Activated CD4-positive, alpha-beta T cell treated with anti-CD3 and anti-CD28 coated beads, Interleukin-2, amount 50 U/mL, for 16 hours (primary cell): ENCODE data around the gene ANKMY1.

Experiments used
- DNase-seq: peaks from one replicate; pipeline ENCODE4 v3.0.0-alpha.2; 2020

The ANKMY1 gene

DNA sequence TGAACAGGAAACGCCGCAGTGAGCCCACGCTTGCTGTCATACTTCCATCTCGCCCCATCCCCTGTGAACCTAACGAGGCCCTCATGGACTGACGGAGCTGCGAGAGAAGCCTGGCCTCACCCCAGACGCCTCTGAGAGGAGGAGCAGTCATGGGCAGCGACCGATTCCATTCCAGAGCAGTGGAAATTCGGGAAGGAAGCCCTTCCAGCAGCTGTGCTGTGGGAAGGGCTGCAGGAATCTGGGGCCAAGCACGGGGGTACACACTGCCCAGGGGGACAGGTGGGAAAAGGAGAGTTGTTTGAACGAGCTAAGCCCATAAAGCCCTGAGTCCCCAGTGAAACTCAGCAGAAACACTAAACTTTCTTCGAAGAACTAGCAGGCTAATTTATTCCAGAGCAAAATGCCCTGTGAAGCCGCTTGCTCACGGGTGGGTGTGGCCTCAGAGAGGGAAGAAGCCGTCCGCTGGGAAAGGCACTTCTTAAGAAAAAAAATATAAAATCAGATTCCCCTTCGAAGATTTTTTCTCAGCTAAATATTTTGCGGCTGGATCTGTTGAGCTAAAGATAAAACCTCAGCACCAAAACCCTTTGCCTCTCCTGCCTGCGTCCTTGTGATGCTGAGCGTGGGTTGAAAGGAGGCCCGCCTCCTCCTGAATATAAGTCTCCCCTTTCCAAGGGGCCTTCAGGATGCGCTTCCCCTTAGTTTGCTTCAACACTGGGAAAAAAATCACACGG is 38.2 kb downstream of the ANKMY1 start:
- no peak for DNase-seq

DNA sequence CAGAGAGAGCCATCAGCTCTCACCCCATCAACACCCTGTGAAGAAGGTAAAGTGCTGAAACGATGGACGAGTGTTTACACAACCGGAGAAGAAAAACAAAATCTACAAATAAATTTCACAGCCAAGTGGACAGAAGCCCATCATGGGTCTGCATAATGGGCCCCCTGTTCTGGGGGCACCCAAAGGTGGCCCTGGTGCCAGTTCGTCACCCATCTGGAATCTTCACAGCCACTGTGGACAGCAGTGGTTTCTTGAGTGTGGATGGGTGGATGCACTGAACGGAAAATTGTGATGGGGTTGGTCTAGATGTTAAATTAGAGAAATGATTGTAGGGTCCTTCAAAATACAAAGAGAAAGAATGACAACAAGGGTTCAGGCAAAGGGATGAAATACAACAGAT is 38.8 kb downstream of the ANKMY1 start:
- no peak for DNase-seq

DNA sequence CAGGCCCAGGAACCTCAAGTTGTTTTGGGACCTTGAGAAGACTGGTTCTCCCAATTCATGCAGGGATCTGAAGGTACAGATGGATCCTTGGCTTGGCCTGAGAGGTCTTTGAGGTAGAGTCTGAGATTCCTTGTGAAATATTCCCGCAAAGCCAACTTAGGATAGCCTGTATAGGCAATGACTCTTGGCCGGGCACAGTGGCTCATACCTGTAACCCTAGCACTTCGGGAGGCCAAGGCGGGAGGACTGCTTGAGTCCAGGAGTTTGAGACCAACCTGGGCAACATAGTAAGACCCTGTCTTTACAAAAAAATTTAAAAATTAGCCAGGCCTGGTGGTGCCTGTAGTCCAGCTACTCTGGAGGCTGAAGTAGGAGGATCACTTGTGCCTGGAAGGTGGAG is 40.4 kb downstream of the ANKMY1 start:
- no peak for DNase-seq

DNA sequence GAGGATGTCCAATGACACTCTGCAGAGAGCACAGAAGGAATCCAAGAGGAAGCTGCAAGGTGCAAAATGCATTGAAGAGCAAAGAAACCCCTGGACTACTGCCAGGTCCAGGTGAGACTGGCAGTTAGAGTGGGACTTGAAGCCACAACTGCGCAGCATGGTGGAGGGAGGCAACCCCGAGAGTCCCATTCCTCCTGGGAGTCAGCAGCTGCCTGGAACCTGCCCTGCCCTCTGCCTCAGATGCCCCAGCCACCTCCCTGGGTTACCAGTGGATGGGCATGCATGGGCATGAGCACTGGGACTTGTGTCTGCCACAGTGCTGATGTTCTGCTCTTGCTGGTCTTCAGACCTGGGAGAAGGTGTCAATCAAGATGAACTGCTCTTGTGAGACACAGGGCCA is 43.2 kb downstream of the ANKMY1 start:
- no peak for DNase-seq

DNA sequence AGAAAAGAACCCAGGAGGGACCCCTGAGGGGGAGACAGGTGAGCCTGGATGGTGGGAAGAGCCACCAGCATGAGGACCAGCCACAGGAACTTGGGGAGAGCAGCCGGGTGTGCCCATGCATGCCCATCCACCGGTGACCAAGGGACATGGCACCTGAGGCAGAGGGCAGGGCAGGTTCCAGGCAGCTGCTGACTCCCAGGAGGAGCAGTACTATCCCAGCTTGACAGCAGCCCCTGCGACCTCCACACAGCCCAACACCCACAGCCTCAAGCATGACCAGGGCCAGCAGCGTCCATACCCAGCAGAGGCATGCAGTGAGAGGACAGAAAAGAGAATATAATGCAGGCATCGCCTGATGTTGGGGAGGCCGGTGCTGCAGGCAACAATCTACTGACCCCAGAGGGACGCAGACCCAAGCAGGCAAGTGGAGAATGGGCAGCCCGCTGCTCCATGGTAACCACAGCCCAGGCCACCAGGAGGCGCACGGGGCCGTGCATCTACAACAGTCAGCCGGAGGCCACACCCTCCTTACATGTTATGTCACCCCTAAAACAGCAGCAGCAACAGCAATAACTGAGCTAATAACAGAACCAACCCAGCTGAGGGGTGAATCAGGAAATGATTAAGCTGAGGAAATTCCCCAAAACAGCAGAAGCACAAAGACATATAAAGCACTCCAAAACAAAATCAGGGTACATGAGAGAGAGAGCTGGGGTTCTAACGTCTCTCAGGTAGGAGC is 44.1 kb downstream of the ANKMY1 start:
- peak; percentile 89 for DNase-seq

DNA sequence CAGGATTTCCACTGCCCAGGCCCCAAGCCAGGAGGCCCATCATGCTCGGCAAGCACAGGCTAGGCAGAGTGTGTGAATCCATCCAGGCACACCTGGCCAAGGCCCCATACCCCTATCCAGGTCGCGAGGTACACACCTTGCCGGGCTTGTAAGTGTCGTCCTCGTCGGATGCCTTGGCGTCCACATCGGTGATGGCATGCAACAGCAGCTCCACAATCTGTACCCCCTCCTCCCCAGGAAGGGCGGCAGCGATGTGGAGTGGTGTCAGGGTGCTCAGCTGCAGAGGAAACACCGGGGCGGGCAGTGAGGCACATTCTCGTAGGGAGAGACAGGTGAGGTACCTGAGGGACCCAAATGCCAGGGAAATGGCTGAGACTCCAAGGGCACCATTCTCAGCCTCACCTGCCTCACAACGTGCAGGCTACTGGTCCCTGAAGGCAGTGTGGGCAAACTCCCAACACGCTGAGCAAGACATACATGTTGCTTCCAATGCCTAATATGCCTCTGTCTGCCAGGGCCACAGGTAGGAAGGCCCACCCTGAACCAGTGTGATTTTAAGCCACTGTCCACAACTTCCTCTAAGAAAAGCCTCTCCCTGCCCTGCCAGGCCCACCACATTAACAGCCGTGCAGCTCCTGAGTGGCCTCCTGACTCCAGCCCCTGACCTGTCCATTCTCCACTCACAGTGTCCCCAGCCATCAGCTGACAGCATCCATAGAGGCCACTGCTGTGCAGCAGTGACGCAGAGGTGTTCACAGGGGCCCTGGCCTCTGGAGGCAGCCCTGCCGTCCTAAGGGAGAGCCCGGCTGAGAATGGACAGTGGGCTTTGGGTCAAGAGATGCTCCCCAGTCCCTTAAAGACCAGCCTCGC is 44.9 kb downstream of the ANKMY1 start:
- no peak for DNase-seq

DNA sequence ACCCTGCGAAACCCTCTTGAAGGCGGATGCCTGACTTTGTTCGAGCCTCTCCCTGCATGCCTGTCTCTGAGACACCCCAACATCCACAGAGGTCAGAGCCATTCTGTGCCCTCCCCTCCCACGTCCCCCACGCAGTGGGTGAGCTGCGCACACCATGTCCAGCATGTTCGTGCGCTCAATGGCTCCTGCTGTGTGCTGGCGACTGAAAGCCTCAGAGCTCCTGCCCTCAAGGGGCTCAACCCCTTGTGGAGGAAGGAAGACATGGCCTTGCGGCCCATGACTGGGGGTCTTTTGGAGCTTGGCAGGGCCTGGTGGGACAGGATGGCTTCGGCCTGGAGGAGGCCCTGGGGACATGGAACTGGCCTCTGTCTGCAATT is 45.7 kb downstream of the ANKMY1 start:
- no peak for DNase-seq

DNA sequence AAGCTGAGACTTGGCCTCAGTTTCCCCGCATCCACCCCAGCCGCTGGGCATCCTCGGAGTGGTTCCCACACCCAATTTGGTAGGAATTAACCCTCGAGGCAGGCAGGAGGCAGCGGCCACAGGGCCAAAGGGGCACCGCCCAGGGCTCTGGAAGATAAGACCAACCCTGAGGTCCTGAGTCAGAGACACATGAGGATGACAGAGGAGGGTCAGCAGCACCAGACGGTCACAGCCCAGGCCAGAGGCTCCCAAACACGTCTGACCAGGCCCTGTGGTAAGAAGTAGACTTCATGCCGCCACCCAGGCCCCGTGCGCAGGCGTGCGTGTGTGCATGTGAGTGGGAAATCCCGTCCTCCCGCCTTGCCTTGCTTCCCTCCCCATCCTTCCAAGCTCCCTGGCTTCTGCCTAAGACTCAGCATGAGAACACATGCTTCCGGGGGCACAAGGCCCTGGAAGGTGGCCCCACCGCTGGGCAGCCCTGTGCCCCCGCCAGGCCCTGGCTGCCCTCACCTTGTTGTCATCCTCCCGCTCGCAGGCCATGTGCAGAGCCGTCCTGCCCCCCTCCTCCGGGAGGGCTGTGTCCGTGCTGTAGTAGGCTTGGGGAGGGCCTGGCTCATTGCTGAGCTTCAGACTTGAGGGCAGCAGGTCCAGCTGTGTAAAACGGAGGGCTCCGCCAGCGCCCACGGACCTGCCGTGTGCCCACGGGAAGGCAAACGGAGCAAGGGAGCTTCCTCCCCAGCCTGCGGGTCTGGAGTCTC is 46.3 kb downstream of the ANKMY1 start:
- no peak for DNase-seq

DNA sequence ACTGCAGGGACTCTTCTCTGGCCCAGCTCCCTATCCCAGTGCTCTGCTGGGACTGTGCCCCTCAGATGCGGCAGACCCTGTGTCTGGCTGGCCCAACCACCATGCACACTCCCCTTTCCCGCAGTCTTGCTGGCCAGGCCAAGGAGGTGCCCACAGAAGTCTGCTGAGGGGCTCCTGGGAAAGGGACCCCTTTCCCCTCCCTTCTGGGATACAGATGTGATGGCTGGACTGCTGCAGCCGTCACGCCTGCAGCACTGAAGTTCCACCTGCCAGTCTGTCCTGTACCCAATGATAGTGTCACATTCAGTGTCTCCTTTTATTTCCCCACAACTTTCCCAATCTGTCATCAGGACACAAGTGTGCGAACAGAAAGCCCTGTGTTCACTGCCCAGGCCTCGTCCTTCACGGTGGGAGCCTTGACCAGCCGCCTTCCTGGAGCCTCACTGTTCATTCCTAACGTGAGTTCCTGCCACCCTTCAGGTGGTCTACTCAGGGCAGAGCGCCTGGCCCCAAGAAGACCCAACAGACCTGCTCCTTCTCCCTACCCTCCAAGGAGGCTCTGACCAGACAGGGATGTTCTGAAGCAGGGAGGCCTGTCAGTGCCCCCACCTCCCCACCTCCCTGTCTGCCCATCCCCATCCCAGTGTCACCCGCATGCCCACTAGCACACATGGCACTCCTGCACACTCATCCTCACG is 47.1 kb downstream of the ANKMY1 start:
- DNase-seq: no peak

DNA sequence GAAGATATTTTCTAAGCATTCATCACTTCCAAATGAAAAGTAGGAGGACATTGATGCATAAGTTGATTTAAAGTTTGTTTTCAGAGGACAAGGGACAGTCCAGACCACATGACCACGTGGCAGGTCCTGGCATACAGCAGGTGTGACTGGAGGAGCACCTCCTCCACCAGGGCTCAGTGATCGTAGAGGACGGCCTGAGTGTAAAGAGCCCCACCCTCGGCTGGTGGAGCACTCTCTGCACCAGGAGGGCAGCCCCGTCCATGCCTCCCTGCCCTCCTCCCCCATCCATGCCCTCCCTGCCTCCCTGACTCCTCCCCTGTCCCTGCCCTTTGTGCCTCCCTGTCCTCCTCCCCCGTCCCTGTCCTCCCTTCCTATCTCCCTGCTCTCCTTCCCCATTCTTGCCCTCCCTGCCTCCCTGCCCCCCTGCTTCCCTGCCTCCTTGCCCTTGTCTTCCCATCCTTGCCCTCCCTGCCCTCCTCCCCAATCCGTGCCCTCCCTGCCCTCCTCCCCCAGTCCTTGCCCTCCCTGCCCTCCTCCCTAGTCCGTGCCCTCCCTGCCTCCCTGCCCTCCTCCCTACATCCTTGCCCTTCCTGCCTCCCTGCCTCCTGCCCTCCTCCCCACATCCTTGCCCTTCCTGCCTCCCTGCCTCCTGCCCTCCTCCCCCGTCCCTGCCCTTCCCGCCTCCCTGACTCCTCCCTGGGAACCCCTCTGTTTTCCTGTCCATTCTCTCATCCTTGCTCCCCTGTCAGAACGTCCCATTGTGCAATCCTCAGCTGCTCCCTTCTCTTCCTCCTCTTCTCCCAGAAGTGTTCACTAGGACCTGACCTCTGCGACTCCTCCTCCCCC is 47.9 kb downstream of the ANKMY1 start:
- DNase-seq: no peak

DNA sequence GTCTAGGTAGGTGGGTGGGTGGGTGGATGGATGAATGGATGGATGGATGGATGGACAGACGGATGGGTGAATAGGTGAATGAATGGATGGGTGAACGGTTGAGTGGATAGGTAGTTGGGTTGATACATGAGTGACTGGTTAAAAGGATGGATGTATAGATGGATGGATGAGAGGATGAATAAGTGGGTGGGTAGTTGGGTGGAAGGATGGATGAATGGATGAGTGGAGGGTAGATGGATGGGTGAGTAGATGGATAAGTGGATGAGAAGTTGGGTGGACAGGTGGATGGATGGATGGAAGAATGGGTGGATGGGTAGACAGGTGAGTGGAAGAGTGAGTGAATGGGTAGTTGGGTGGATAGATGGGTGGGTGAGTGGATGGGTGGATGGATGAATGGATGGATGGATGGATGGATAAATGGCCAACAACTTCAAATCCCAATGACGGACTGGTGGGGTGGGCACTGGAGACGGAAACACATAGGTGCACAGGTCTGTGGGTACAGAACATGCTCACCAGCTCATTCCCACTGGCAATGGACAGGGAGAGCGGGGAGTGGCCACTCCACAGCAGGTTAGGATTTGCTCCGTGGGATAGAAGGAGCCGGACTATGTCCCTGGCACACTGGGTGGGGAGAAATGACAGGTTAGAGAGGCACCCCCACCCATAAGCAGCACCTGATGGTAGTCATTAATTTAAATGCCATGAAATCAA is 48.8 kb downstream of the ANKMY1 start:
- DNase-seq: no peak

DNA sequence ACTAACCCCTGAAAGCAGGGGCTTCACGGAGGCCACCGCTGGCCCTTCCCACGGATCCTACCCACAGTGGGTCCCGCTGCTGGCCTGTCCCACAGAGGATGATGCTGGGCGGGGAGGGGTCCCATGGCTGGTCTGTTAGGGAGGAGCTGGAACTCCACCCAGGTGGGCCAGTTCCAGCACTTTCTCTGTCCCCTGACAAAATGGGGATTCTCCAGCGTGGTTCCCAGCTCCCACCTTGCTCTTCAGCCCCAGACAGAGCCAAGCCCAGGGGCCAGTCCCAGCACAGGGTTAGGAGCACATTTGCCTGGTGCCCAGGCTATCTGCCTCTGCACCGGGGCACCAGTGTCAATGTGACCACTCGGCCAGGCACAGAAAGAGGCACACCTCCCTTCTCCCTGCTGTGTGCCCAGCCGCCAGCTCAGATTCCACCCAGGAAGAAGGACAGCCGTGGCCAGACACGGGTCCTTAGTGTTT is 50.0 kb downstream of the ANKMY1 start:
- no peak for DNase-seq

DNA sequence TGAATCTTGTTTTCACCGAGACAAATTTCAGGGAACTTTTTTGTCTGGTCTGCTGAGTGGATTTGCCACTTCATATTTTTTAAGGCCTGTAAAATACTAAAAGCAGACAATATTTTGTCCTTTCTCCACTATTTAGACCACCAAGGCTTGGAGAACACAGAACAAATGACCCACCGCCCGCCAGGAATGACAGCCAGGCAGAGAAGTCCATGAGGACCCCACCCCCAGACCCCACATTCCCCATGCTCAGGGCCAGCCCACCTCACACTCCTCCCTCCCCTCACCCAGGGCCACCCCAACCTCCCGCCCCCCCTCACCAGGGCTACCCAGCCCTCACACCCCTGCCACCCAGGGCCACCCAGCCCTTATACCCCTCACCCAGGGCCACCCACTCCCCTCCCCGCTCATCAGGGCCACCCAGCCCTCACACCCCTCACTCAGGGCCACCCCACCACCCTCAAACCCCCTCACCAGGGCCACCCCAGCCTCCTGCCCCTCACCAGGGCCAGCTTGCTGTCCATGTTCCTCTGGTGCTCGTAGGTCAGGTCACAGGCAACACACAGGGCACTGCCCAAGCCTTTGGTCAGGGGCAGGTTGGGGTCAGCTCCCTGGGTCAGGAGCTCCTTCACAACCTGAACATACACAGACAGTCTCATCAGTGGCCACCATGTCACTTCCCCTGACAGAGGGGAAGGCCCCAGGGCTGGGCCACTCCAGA is 50.6 kb downstream of the ANKMY1 start:
- no peak for DNase-seq

DNA sequence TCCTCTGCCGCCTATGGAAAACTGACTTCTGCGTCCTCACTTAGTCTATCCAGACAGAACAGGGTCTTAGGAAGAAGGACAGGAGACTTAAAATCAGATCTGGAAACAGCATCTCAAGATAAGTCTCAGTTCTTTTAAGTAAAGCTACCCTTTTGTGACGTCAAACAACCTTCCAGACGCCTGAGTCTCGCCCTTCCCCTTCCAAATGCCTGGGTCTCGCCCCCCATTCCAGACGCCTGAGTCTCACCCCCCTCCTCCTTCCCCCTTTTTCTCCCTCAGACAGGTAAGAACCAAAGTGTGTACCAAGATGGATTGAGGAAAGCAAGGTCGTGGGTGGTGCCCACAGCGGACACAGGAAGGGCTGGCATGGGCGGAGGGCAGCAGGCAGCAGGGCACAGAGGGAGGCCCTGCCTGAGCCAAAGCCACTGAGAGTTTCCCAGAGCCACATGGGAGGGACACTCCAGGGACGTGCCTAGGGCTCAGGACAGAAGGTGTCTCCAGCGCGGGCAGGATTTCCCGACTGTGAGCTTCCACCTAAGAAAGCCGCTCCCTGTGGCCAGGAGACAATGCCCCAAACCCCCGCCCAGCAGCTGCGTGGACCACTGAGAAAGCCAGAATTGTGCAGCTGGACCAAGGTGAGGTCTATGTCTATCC is 51.3 kb downstream of the ANKMY1 start:
- DNase-seq: no peak

DNA sequence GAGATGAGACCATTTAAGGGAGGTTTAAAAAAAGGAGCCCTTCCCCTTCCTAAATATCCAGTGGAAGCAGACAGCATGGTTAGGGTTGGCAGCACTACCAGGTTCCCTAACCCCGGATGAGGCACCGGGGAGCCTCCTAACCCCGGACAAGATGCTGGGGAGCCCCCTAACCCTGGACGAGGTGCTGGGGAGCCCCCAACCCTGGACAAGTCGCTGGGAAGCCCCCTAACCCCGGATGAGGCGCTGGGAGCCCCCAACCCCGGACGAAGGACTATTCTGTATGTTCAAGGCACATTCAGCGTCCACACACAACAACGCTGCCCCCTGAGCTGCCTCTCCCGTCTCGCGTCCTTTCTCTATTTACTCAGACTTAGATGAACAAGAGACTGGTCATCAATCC is 51.9 kb downstream of the ANKMY1 start:
- DNase-seq: no peak

DNA sequence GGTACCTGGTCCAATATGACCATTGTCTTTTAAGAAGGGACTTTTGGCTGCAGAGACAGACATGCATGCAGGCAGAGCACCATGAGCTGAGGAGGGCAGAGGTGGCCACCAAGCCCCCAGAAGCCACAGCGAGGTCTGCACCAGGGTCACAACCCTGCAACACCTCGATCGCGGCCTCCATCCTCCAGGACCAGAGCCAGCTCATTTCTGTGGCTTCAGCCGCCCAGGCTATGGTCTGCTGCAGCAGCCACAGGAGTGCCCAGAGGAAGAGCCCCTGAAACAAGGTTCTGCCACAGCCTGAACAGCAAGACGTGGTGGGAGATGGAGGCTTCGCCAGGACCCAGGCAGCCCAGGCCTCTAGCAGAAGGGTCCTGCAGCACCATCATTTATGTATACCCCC is 53.9 kb downstream of the ANKMY1 start:
- no peak for DNase-seq

DNA sequence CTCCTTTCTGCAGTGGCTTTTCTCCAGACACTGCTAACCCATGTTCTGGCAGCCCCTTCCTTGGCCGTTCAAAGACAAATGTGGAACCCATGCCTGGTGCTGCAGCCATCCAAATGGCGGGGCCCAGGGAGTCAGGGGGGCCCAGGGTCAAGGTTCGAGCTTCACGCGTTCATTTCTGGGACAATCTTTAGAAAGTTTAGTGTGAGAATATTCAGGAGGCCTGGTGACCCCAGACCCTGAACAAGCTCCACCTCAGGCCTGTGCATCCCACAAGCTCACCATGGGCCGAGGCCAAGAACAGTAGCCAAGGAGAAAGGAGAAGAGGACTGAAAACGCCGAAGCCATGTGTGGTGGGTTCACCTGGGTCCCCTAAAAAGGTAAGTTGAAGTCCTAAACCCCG is 54.4 kb downstream of the ANKMY1 start:
- no peak for DNase-seq

DNA sequence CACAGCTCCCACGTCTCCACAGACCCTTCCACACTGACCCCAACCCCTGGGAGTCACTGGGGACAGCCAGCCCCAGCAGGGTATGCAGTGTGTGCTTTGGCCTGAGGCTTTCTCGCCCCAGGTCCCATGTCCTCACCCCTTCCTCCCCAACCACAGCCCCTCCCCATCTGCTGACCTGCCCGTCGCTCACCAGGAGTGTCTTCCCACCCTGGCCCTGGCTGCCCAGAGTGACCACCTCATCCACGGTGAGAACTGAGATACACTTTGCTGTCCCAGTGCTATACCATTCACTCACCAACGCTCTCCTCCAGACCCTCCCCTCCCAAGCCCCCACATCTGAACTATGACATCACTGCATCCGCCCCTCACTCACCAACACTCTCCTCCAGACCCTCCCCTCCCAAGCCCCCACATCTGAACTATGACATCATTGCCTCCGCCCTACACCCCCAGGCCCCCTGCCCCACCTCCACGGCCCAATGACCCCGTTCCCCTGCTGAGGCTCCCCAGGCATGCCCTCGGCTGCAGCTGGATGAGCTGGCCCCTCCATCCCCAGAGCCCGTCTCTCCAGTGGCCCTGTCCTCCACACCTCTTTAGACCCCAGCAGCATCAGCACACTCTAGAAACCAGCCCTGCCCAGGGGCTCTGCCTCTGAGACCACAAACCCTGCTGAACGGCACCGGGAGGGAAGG is 55.2 kb downstream of the ANKMY1 start:
- DNase-seq: no peak

DNA sequence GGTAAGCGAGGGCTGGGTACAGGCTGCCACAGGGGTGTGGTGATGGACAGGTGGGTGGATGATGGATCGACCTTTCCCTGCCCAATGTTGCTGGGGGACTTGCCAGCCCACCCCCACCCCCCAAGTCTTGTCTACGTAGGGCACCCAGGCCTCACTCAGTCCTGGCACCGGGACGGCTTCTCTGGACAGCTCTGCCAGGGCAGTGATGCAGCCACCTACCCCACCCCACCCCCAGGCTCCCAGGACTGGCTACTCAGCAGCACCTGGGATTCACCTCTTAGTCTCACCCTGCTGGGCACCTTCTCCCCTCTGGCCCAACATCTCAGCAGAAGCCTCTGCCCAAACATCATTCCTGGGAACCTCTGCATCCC is 55.7 kb downstream of the ANKMY1 start:
- no peak for DNase-seq
